K562 (cell line): ENCODE measurements around the gene ZNF418. TPM values are rescaled to one million over a fixed set of nuclear protein-coding genes. Genes with fewer than 3 reads are reported as not detected.

Experiments
- ATAC-seq: fragments of 200-7000 bp; cut with Tn5 transposase; 3 replicates; pipeline ENCODE4 v1.9.1; 2020; ENCODE audit warnings: moderate library complexity
- BruUV-seq: library from RNA; stranded (reverse); fragments of 400-500 nt; replicated peaks from 2 replicates; lab custom pipeline; 2021; lab: Mats Ljungman, UMichigan
- CTCF ChIA-PET: fragments of 300-600 bp; formaldehyde crosslinking; extraction: SDS; loops from one replicate; lab custom pipeline; 2021; ENCODE audit warnings: low intra/inter-chr PET ratio; lab: Yijun Ruan, JAX
- POLR2A ChIA-PET: fragments of 300-600, 350-650 bp; sonication (Branson Sonifier 250); formaldehyde crosslinking; extraction: SDS; loops from one replicate; lab custom pipeline; 2021; ENCODE audit warnings: antibody characterized with exemption, inconsistent platforms; lab: Yijun Ruan, JAX
- DNase-seq, 4 experiments: peaks; one replicate each; pipeline versions ENCODE4 v3.0.0 to v3.0.0-alpha.2; 2011 to 2018; ENCODE audit warnings: low spot score in 3 of 4, mixed read lengths in 3 of 4; ENCODE audit errors: extremely low read depth in 1 of 4
- FAIRE-seq: peaks from 2 replicates; lab custom pipeline; 2011; peaks lifted over from hg19 to GRCh38; lab: Jason Lieb, UNC
- H2AFZ ChIP-seq: 2 replicates; pipeline ENCODE4 v1.6.0; 2011; ENCODE audit warnings: low read depth, low read length, control low read depth, inconsistent platforms
- H3K27ac ChIP-seq: fragments of 200-600 bp; 3 replicates; pipeline ENCODE4 v1.8.0; 2011; ENCODE audit warnings: low read depth, mild to moderate bottlenecking, control low read depth, inconsistent platforms, low read length, moderate library complexity, mixed read lengths; ENCODE audit errors: extremely low read depth
- H3K27me3 ChIP-seq, 2 experiments: fragments of 300-600 bp in 1 of 2; 2 replicates in 1 of 2; 3 replicates in 1 of 2; pipeline versions ENCODE4 v1.6.0 to v1.8.0; 2011; ENCODE audit warnings: inconsistent platforms in 2 of 2, low read length in 2 of 2, mild to moderate bottlenecking in 1 of 2, mixed read lengths in 1 of 2, moderate library complexity in 1 of 2; ENCODE audit not compliant: control insufficient read depth in 2 of 2, insufficient read depth in 2 of 2
- H3K36me3 ChIP-seq: fragments of 300-600 bp; 3 replicates; pipeline ENCODE4 v1.8.0; 2011; ENCODE audit warnings: mild to moderate bottlenecking, low read length, inconsistent platforms; ENCODE audit not compliant: control insufficient read depth, insufficient read depth
- H3K4me1 ChIP-seq, 2 experiments: fragments of 200-600 bp in 1 of 2; replicated peaks in 1 of 2; 2 replicates in 1 of 2; 3 replicates in 1 of 2; pipeline versions ENCODE4 v1.5.1 to v1.8.0; 2011; ENCODE audit warnings: inconsistent platforms in 2 of 2, low read length in 2 of 2, mild to moderate bottlenecking in 1 of 2, mixed read lengths in 1 of 2, moderate library complexity in 1 of 2; ENCODE audit not compliant: control insufficient read depth in 2 of 2, insufficient read depth in 2 of 2
- H3K4me2 ChIP-seq: 2 replicates; pipeline ENCODE4 v1.6.1; 2011; ENCODE audit warnings: low read length, control low read depth, inconsistent platforms, mixed read lengths; ENCODE audit not compliant: insufficient read depth
- H3K4me3 ChIP-seq: fragments of 200-600 bp; sonication (generic), shearing (Covaris generic); 2 replicates; pipeline ENCODE4 v1.5.1; 2016; ENCODE audit warnings: control low read depth, inconsistent platforms
- H3K79me2 ChIP-seq: fragments of 200-600 bp; 3 replicates; pipeline ENCODE4 v1.8.0; 2011; ENCODE audit warnings: low read length, inconsistent platforms; ENCODE audit not compliant: control insufficient read depth, insufficient read depth
- H3K9ac ChIP-seq, 2 experiments: 2 replicates each; pipeline versions ENCODE4 v1.6.0 to v1.6.1; 2011; ENCODE audit warnings: low read depth in 2 of 2, low read length in 2 of 2, control low read depth in 1 of 2, inconsistent platforms in 1 of 2, mild to moderate bottlenecking in 1 of 2, mixed read lengths in 1 of 2; ENCODE audit not compliant: insufficient read depth in 1 of 2
- H3K9me1 ChIP-seq: one replicate; pipeline ENCODE4 v1.6.0; 2011; ENCODE audit warnings: inconsistent platforms, mild to moderate bottlenecking, low read length, moderate library complexity; ENCODE audit not compliant: control insufficient read depth, insufficient read depth
- H3K9me3 ChIP-seq: replicated peaks from 2 replicates; pipeline ENCODE4 v1.5.1; 2011; ENCODE audit warnings: low read depth, low read length, inconsistent platforms; ENCODE audit not compliant: control insufficient read depth, insufficient read depth
- H4K20me1 ChIP-seq: replicated peaks from 2 replicates; pipeline ENCODE4 v1.6.1; 2011; ENCODE audit warnings: low read length, inconsistent platforms, mixed read lengths; ENCODE audit not compliant: control insufficient read depth, insufficient read depth
- ARID1B ChIP-seq: fragments of 450-650 bp; IDR thresholded peaks from 2 replicates; pipeline ENCODE4 v1.6.1; 2016; ENCODE audit warnings: antibody characterized with exemption, mild to moderate bottlenecking, inconsistent platforms
- CBX8 ChIP-seq: fragments of 200-600 bp; sonication (generic); IDR thresholded peaks from 2 replicates; pipeline ENCODE4 v1.6.1; 2012; ENCODE audit warnings: borderline replicate concordance, mixed run types, low read depth, mild to moderate bottlenecking, moderate library complexity, mixed read lengths, low read length, control low read depth, inconsistent platforms; ENCODE audit not compliant: poor library complexity, severe bottlenecking; ENCODE audit errors: extremely low read depth
- CREM ChIP-seq: IDR thresholded peaks from 2 replicates; pipeline ENCODE4 v1.6.1; 2014; ENCODE audit warnings: antibody characterized with exemption, low read depth
- KLF16 ChIP-seq: IDR thresholded peaks from 2 replicates; pipeline ENCODE4 v1.6.1; 2016; ENCODE audit warnings: antibody characterized with exemption
- MCM7 ChIP-seq, 2 experiments: fragments of 450-650 bp; IDR thresholded peaks; 2 replicates each; pipeline ENCODE4 v1.6.1; 2016 to 2018
- RB1 ChIP-seq: fragments of 450-650 bp; IDR thresholded peaks from 2 replicates; pipeline ENCODE4 v1.6.1; 2017; ENCODE audit warnings: low read depth, mild to moderate bottlenecking
- RBM17 ChIP-seq: fragments of 200-400 bp; formaldehyde crosslinking; IDR thresholded peaks from 2 replicates; pipeline ENCODE4 v1.6.1; 2017; ENCODE audit warnings: low read depth, mild to moderate bottlenecking, low read length, borderline replicate concordance
- SIN3A ChIP-seq, 2 experiments: fragments of 150-350 bp in 1 of 2; IDR thresholded peaks; 2 replicates each; pipeline ENCODE4 v1.6.1; 2011 to 2016; ENCODE audit warnings: borderline replicate concordance in 2 of 2, low read depth in 2 of 2, low read length in 2 of 2, mild to moderate bottlenecking in 2 of 2, moderate library complexity in 2 of 2; ENCODE audit not compliant: control insufficient read depth in 1 of 2
- SMAD2 ChIP-seq: fragments of 150-350 bp; IDR thresholded peaks from 2 replicates; pipeline ENCODE4 v1.6.1; 2014; ENCODE audit warnings: low read depth, mild to moderate bottlenecking, low read length
- ZBTB17 ChIP-seq: fragments of 450-650 bp; formaldehyde crosslinking; IDR thresholded peaks from 2 replicates; pipeline ENCODE4 v1.4.0; 2020; ENCODE audit warnings: mild to moderate bottlenecking
- ZBTB33 ChIP-seq: sonication (generic); formaldehyde crosslinking; IDR thresholded peaks from 2 replicates; pipeline ENCODE4 v1.8.1; 2023; ENCODE audit warnings: mild to moderate bottlenecking, missing genetic modification reagents
- ZNF511 ChIP-seq: sonication (generic); formaldehyde crosslinking; IDR thresholded peaks from 2 replicates; pipeline ENCODE4 v1.8.0; 2022; ENCODE audit warnings: mild to moderate bottlenecking, missing genetic modification reagents
- ZNF696 ChIP-seq: fragments of 250-450 bp; sonication (Bioruptor Pico); conservative IDR thresholded peaks from 2 replicates; pipeline ENCODE4 v1.4.0; 2020; ENCODE audit warnings: mild to moderate bottlenecking, moderate library complexity
- ZNF717 ChIP-seq: fragments of 250-450 bp; sonication (Bioruptor Pico); IDR thresholded peaks from 2 replicates; pipeline ENCODE4 v1.5.0; 2021
- ZNF79 ChIP-seq: fragments of 250-450 bp; sonication (Bioruptor Pico); IDR thresholded peaks from 2 replicates; pipeline ENCODE4 v1.4.0; 2020; ENCODE audit warnings: low read depth, mild to moderate bottlenecking, moderate library complexity
- WGBS: fragments of 100-300 bp; shearing (Covaris generic); methylation state at CpG from one replicate; pipeline ENCODE4 v1.1.6; 2016; ENCODE audit warnings: low coverage, mixed read lengths; ENCODE audit not compliant: insufficient coverage; ENCODE audit errors: missing lambda C conversion rate; 5-methylcytosine and 5-hydroxymethylcytosine counted together
- in situ Hi-C: fragments of 300-500 bp; cut with MboI; formaldehyde crosslinking; loops from 4 replicates; pipeline ENCODE4 v1.15.0; 2018; ENCODE audit warnings: inconsistent platforms, mixed read lengths
- intact Hi-C: fragments of 100-400 bp; cut with micrococcal nuclease; formaldehyde crosslinking; loops from 2 replicates; pipeline ENCODE4 v1.14.2; 2022
- polyA plus RNA-seq, 8 experiments: library from polyadenylated mRNA; depleted of rRNA in 4 of 8; stranded (reverse) in 5 of 8; unstranded in 3 of 8; fragments of >200 nt; fragmentation: Nextera tagmentation in 2 of 8; fragmentation: Illumina TruSeq in 1 of 8; extraction: Ambion mirVana in 2 of 8; extraction: Trizol in 1 of 8; gene quantifications; 2 replicates each; pipeline versions ENCODE4 v1.2.1 to v1.2.3, GENCODE V29; 2011 to 2014; ENCODE audit warnings: inconsistent platforms in 1 of 8, missing spikeins in 1 of 8
- total RNA-seq, 7 experiments: library from RNA; depleted of rRNA in 6 of 7; stranded (reverse); fragments of >200 nt in 6 of 7; fragmentation: Illumina TruSeq in 2 of 7; extraction: Trizol in 2 of 7; gene quantifications; 2 replicates each; pipeline versions ENCODE4 v1.2.1 to v1.2.3, GENCODE V29; 2011 to 2021; ENCODE audit warnings: low replicate concordance in 1 of 7
- TF ChIP-seq, protein P1 (sequence below): IDR thresholded peaks from 2 replicates; pipeline ENCODE4 v1.6.1; 2011; ENCODE audit warnings: borderline replicate concordance, low read depth, mild to moderate bottlenecking, moderate library complexity, low read length; ENCODE audit not compliant: insufficient read depth, poor library complexity, severe bottlenecking

The ZNF418 gene
- total and polyA plus RNA-seq, 9 of the 15 experiments (the other 6 are each of a cell fraction or from before 2014, with no cell fraction given), result 0.11 to 0.70 (median 0.32) TPM

- peak; percentile 50; the same call in 1 of the 2 replicates for TF ChIP-seq ZBTB33 (CRISPR knock-in tag)
- TF ChIP-seq ZBTB17, result no peak
- TF ChIP-seq, protein P1, sequence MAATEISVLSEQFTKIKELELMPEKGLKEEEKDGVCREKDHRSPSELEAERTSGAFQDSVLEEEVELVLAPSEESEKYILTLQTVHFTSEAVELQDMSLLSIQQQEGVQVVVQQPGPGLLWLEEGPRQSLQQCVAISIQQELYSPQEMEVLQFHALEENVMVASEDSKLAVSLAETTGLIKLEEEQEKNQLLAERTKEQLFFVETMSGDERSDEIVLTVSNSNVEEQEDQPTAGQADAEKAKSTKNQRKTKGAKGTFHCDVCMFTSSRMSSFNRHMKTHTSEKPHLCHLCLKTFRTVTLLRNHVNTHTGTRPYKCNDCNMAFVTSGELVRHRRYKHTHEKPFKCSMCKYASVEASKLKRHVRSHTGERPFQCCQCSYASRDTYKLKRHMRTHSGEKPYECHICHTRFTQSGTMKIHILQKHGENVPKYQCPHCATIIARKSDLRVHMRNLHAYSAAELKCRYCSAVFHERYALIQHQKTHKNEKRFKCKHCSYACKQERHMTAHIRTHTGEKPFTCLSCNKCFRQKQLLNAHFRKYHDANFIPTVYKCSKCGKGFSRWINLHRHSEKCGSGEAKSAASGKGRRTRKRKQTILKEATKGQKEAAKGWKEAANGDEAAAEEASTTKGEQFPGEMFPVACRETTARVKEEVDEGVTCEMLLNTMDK, result peak; percentile 25
These were observed 12.4 kb upstream of the ZNF418 start, which contains the start of gene ZNF256 (continued) for GRCh38 chr19:57947419-57948134.

DNA sequence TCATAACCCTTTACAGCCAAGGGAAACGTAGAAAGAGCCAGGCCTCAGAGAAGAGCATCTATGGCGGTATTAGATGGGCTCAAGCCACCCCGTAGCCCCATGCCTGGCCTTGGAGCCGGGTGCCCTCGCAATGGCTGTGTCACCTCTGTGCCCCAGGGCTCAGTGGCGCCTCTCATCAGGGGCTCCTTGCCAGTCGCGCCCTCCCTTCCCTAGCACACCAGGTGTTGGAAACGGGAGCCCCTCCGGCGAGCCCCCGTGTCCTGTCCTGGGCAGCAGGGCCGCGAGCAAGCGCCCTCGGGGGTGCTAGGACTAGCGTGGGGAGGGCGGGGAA lies 11.9 kb upstream of the ZNF418 start:
- H4K20me1 ChIP-seq, result no peaks in the 10 kb centered on the region
- H3K4me1 ChIP-seq, result no peaks in the 10 kb centered on the region
- ATAC-seq, result no peak
- no peak overlapping the region for H2AFZ ChIP-seq
- no peaks in the 10 kb centered on the region for H3K27me3 ChIP-seq
- intact Hi-C loops (no loop called here), in situ Hi-C loops (no loop called here)
- no peak for FAIRE-seq
- no peaks in the 10 kb centered on the region for H3K79me2 ChIP-seq
- H3K27ac ChIP-seq, result no peak overlapping the region
- WGBS, result 8% methylated on average over 14 of the region's 18 CpGs
- ChIA-PET CTCF (interaction anchor here (0.6 kb wide), 1 partner anchor 252 kb away, joined by 3 read pairs; no protein-coding TSS in a partner anchor), POLR2A (no interaction called here)
- H3K9me3 ChIP-seq, result no peaks in the 10 kb centered on the region; the same call in 1 of the 2 replicates
- H3K36me3 ChIP-seq, result no peaks in the 10 kb centered on the region
- no peak for DNase-seq
- H3K9ac ChIP-seq, result no peak overlapping the region
- BruUV-seq, result no TSS peak
- H3K4me3 ChIP-seq, result peak overlapping the region; percentile 34
- H3K4me2 ChIP-seq, result no peak overlapping the region
- no peaks in the 10 kb centered on the region for H3K9me1 ChIP-seq
- TF ChIP-seq ZNF79 (CRISPR knock-in tag), result no peak
- TF ChIP-seq RBM17, result no peak
- no peak for TF ChIP-seq MCM7 (IDR thresholded peaks at IDR 0.05)
- no peak for TF ChIP-seq CREM
- TF ChIP-seq ZNF696, result no peak
- no peak for TF ChIP-seq RB1
- TF ChIP-seq ARID1B, result no peak
- no peak for TF ChIP-seq SMAD2
- no peak for TF ChIP-seq ZNF511
- TF ChIP-seq CBX8, result no peak
- TF ChIP-seq SIN3A (IDR thresholded peaks at IDR 0.05; ENCODE audit: borderline replicate concordance in 2 of 2, control insufficient read depth in 1 of 2, low read depth in 2 of 2, low read length in 2 of 2), result no peak
- TF ChIP-seq KLF16, result no peak
- TF ChIP-seq ZNF717 (CRISPR knock-in tag), result no peak
